HCT116 (cell line): ENCODE data around the gene CFAP46. TPM values are rescaled to one million over a fixed set of nuclear protein-coding genes. Genes with fewer than 3 reads are reported as not detected.

Source experiments
- ATAC-seq: fragments of 200-7000 bp; cut with Tn5 transposase; 2 replicates; pipeline ENCODE4 v1.9.1; 2020; ENCODE audit warnings: mild to moderate bottlenecking, moderate library complexity
- BruUV-seq: library from RNA; stranded (reverse); fragments of 400-500 nt; replicated peaks from 2 replicates; lab custom pipeline; 2021; lab: Mats Ljungman, UMichigan
- CTCF ChIA-PET: fragments of 300-600 bp; sonication (Branson Sonifier 250); formaldehyde crosslinking; loops from one replicate; lab custom pipeline; 2021; ENCODE audit warnings: antibody characterized with exemption; lab: Charles Lee
- POLR2A ChIA-PET: fragments of 300-600, 350-600 bp; sonication (Branson Sonifier 250); formaldehyde crosslinking; loops from one replicate; lab custom pipeline; 2021; ENCODE audit warnings: antibody characterized with exemption; lab: Charles Lee
- RAD21 ChIA-PET, 2 experiments: fragments of 300-600 bp; sonication (Branson Sonifier 250); formaldehyde crosslinking; loops; one replicate each; lab custom pipeline; 2023; ENCODE audit warnings: low total read pairs in 2 of 2; ENCODE audit not compliant: uncharacterized antibody in 2 of 2, unreplicated experiment in 2 of 2, low non-redundant PET in 1 of 2; lab: Charles Lee
- DNase-seq: peaks from one replicate; pipeline ENCODE4 v3.0.0-alpha.2; 2010; ENCODE audit warnings: low read depth, low spot score
- H2AFZ ChIP-seq: fragments of 200-600 bp; shearing (Covaris generic), sonication (generic); 2 replicates; pipeline ENCODE4 v1.6.1; 2017; ENCODE audit warnings: low read depth, mixed run types, mixed read lengths, antibody characterized with exemption, low read length; ENCODE audit not compliant: poor library complexity, severe bottlenecking
- H3K27ac ChIP-seq: 2 replicates; pipeline ENCODE4 v1.5.1; 2012; ENCODE audit warnings: low read depth, low read length
- H3K27me3 ChIP-seq: fragments of 200-600 bp; sonication (generic); 2 replicates; pipeline ENCODE4 v1.6.1; 2016; ENCODE audit warnings: mixed run types, low read length, mixed read lengths; ENCODE audit not compliant: insufficient read depth
- H3K36me3 ChIP-seq, 2 experiments: fragments of 200-500 bp in 1 of 2; fragments of 200-600 bp in 1 of 2; sonication (Bioruptor generic) in 1 of 2; sonication (generic) in 1 of 2; 2 replicates each; pipeline versions ENCODE4 v1.5.1 to v1.6.1; 2014 to 2016; ENCODE audit warnings: low read length in 2 of 2, inconsistent platforms in 1 of 2, mixed read lengths in 1 of 2, mixed run types in 1 of 2; ENCODE audit not compliant: insufficient read depth in 2 of 2, control insufficient read depth in 1 of 2
- H3K4me1 ChIP-seq, 2 experiments: fragments of 200-600 bp in 1 of 2; sonication (generic) in 1 of 2; 2 replicates each; pipeline versions ENCODE4 v1.5.1 to v1.6.1; 2012 to 2017; ENCODE audit warnings: low read length in 2 of 2, inconsistent platforms in 1 of 2, mild to moderate bottlenecking in 1 of 2, mixed read lengths in 1 of 2, mixed run types in 1 of 2, moderate library complexity in 1 of 2; ENCODE audit not compliant: insufficient read depth in 2 of 2, control insufficient read depth in 1 of 2
- H3K4me2 ChIP-seq: fragments of 200-600 bp; sonication (generic); 2 replicates; pipeline ENCODE4 v1.6.1; 2017; ENCODE audit warnings: mixed run types, low read length, mixed read lengths
- H3K4me3 ChIP-seq, 2 experiments: fragments of 200-600 bp in 1 of 2; sonication (generic) in 1 of 2; replicated peaks in 1 of 2; 2 replicates each; pipeline ENCODE4 v1.5.1; 2011 to 2016; ENCODE audit warnings: low read length in 2 of 2, control low read depth in 1 of 2, low read depth in 1 of 2, mild to moderate bottlenecking in 1 of 2, mixed read lengths in 1 of 2, mixed run types in 1 of 2
- H3K79me2 ChIP-seq: fragments of 200-600 bp; sonication (generic); 2 replicates; pipeline ENCODE4 v1.6.1; 2017; ENCODE audit warnings: mild to moderate bottlenecking, mixed run types, low read length, moderate library complexity, mixed read lengths; ENCODE audit not compliant: insufficient read depth
- H3K9ac ChIP-seq: fragments of 200-600 bp; sonication (generic); 2 replicates; pipeline ENCODE4 v1.6.1; 2016; ENCODE audit warnings: low read length, mixed read lengths
- H3K9me2 ChIP-seq: fragments of 200-600 bp; sonication (generic), shearing (Covaris generic); 2 replicates; pipeline ENCODE4 v1.6.1; 2017; ENCODE audit warnings: mixed run types, mild to moderate bottlenecking, moderate library complexity; ENCODE audit not compliant: insufficient read depth
- H3K9me3 ChIP-seq, 2 experiments: fragments of 200-500 bp in 1 of 2; fragments of 200-600 bp in 1 of 2; sonication (Bioruptor generic) in 1 of 2; sonication (generic) in 1 of 2; 2 replicates each; pipeline ENCODE4 v1.6.1; 2014 to 2017; ENCODE audit warnings: low read length in 2 of 2, mixed read lengths in 2 of 2, inconsistent platforms in 1 of 2, low read depth in 1 of 2, mild to moderate bottlenecking in 1 of 2, mixed run types in 1 of 2, moderate library complexity in 1 of 2; ENCODE audit not compliant: control insufficient read depth in 1 of 2, insufficient read depth in 1 of 2
- H4K20me1 ChIP-seq: fragments of 200-600 bp; sonication (generic), shearing (Covaris generic); 2 replicates; pipeline ENCODE4 v1.6.1; 2017; ENCODE audit warnings: mixed run types, mild to moderate bottlenecking, moderate library complexity; ENCODE audit not compliant: insufficient read depth
- CBX3 ChIP-seq: IDR thresholded peaks from 2 replicates; pipeline ENCODE4 v1.6.1; 2012; ENCODE audit warnings: low read depth
- CEBPB ChIP-seq: IDR thresholded peaks from 2 replicates; pipeline ENCODE4 v1.6.1; 2012; ENCODE audit warnings: low read depth
- CTCF ChIP-seq, 3 experiments: fragments of 200-600 bp in 1 of 3; sonication (generic) in 1 of 3; IDR thresholded peaks in 2 of 3; conservative IDR thresholded peaks in 1 of 3; 2 replicates each; pipeline ENCODE4 v1.5.1; 2012 to 2017; ENCODE audit warnings: low read depth in 2 of 3, low read length in 2 of 3, antibody characterized with exemption in 1 of 3, borderline replicate concordance in 1 of 3, control low read depth in 1 of 3, mild to moderate bottlenecking in 1 of 3, mixed read lengths in 1 of 3, mixed run types in 1 of 3, moderate library complexity in 1 of 3; ENCODE audit not compliant: insufficient read depth in 1 of 3
- ELF1 ChIP-seq: IDR thresholded peaks from 2 replicates; pipeline ENCODE4 v1.6.1; 2012; ENCODE audit warnings: low read depth, borderline replicate concordance
- EZH2phosphoT487 ChIP-seq: fragments of 200-600 bp; IDR thresholded peaks from 2 replicates; pipeline ENCODE4 v1.6.1; 2018; ENCODE audit warnings: antibody characterized with exemption, borderline replicate concordance
- FOSL1 ChIP-seq: IDR thresholded peaks from 2 replicates; pipeline ENCODE4 v1.6.1; 2012; ENCODE audit warnings: low read depth
- JUND ChIP-seq: IDR thresholded peaks from 2 replicates; pipeline ENCODE4 v1.6.1; 2012
- POLR2A ChIP-seq: IDR thresholded peaks from 2 replicates; pipeline ENCODE4 v1.7.0; 2011; ENCODE audit warnings: borderline replicate concordance; ENCODE audit not compliant: insufficient read depth, insufficient read length; ENCODE audit errors: extremely low read depth
- POLR2AphosphoS5 ChIP-seq: IDR thresholded peaks from 2 replicates; pipeline ENCODE4 v1.6.1; 2011; ENCODE audit warnings: mild to moderate bottlenecking, low read depth, low read length, moderate library complexity
- RAD21 ChIP-seq: IDR thresholded peaks from 2 replicates; pipeline ENCODE4 v1.6.1; 2012; ENCODE audit warnings: low read depth, mild to moderate bottlenecking
- SIN3A ChIP-seq: IDR thresholded peaks from 2 replicates; pipeline ENCODE4 v1.6.1; 2012; ENCODE audit warnings: low read depth
- SP1 ChIP-seq: IDR thresholded peaks from 2 replicates; pipeline ENCODE4 v1.6.1; 2012; ENCODE audit warnings: low read depth
- SRF ChIP-seq: IDR thresholded peaks from 2 replicates; pipeline ENCODE4 v1.6.1; 2012; ENCODE audit warnings: low read depth
- TCF7L2 ChIP-seq: IDR thresholded peaks from 2 replicates; pipeline ENCODE4 v1.7.0; 2011; ENCODE audit warnings: borderline replicate concordance, inconsistent platforms; ENCODE audit not compliant: insufficient read depth, insufficient read length; ENCODE audit errors: extremely low read depth
- YY1 ChIP-seq: IDR thresholded peaks from 2 replicates; pipeline ENCODE4 v1.6.1; 2011; ENCODE audit warnings: low read length, low read depth, moderate library complexity, mild to moderate bottlenecking; ENCODE audit not compliant: insufficient replicate concordance; ENCODE audit errors: extremely low read depth
- ZBTB33 ChIP-seq: IDR thresholded peaks from 2 replicates; pipeline ENCODE4 v1.6.1; 2011; ENCODE audit warnings: mild to moderate bottlenecking, low read length, moderate library complexity; ENCODE audit not compliant: insufficient replicate concordance; ENCODE audit errors: extremely low read depth
- ZFX ChIP-seq: fragments of 450-650 bp; IDR thresholded peaks from 2 replicates; pipeline ENCODE4 v1.6.1; 2017
- ZNF274 ChIP-seq: fragments of 200-500 bp; sonication (Bioruptor generic); IDR thresholded peaks from 2 replicates; pipeline ENCODE4 v1.6.1; 2014; ENCODE audit warnings: mild to moderate bottlenecking, low read depth, low read length, inconsistent platforms
- intact Hi-C: fragments of 100-400 bp; cut with micrococcal nuclease; formaldehyde crosslinking; loops from 2 replicates; pipeline ENCODE4 v1.10.0; 2022
- total RNA-seq: library from RNA; stranded (reverse); gene quantifications from one replicate; pipeline ENCODE4 v1.2.1, GENCODE V29; 2021; ENCODE audit not compliant: unreplicated experiment
- TF ChIP-seq, protein P1 (sequence below): IDR thresholded peaks from 2 replicates; pipeline ENCODE4 v1.6.1; 2012; ENCODE audit warnings: low read depth
- TF ChIP-seq, protein P2 (sequence below): IDR thresholded peaks from 2 replicates; pipeline ENCODE4 v1.6.1; 2012

CFAP46 gene
- total RNA-seq, 1 experiment from 2014 or later, result 1.4 TPM

DNA sequence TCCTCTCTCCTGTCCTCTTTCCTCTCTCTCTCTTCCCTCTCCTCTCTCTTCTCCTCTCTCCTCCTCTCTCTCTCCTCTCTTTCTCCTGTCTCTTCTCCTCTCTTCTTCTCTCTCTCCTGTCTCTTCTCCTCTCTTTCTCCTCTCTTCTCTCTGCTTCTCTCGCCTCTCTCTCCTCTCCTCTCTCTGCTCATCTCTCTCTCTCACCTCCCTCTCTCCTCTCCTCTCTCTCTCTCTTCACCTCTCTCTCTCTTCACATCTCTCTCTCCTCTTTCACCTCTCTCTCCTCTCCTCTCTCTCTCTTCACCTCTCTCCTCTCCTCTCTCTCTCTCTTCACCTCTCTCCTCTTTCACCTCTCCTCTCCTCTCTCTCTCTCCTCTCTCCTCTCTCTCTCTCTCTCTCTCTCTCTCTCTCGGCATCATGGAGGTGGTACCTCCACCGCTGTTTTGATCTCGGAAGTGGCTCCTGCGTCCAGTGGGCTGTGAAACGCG lies 30.1 kb downstream of the CFAP46 start:
- no peak overlapping the region for H3K9ac ChIP-seq
- no peaks in the 10 kb centered on the region for H3K9me3 ChIP-seq
- no peaks in the 10 kb centered on the region for H4K20me1 ChIP-seq
- POLR2A ChIA-PET, result no interaction called here
- H3K4me2 ChIP-seq, result no peak overlapping the region
- DNase-seq (no peak), ATAC-seq (no peak)
- TF ChIP-seq CEBPB (no peak), SP1 (no peak), EZH2phosphoT487 (no peak), YY1 (no peak), ZNF274 (no peak), SRF (no peak), CTCF (IDR thresholded peaks at IDR 0.05 in 2 of 3, conservative IDR thresholded peaks at IDR 0.05 in 1 of 3; ENCODE audit: borderline replicate concordance in 1 of 3, insufficient read depth in 1 of 3, low read depth in 2 of 3, low read length in 2 of 3) (no peak), RAD21 (no peak), TCF7L2 (no peak), ZFX (no peak), JUND (no peak), SIN3A (no peak), ZBTB33 (no peak), POLR2AphosphoS5 (no peak), ELF1 (no peak), CBX3 (no peak), POLR2A (no peak), FOSL1 (no peak)
- TF ChIP-seq, protein P1, sequence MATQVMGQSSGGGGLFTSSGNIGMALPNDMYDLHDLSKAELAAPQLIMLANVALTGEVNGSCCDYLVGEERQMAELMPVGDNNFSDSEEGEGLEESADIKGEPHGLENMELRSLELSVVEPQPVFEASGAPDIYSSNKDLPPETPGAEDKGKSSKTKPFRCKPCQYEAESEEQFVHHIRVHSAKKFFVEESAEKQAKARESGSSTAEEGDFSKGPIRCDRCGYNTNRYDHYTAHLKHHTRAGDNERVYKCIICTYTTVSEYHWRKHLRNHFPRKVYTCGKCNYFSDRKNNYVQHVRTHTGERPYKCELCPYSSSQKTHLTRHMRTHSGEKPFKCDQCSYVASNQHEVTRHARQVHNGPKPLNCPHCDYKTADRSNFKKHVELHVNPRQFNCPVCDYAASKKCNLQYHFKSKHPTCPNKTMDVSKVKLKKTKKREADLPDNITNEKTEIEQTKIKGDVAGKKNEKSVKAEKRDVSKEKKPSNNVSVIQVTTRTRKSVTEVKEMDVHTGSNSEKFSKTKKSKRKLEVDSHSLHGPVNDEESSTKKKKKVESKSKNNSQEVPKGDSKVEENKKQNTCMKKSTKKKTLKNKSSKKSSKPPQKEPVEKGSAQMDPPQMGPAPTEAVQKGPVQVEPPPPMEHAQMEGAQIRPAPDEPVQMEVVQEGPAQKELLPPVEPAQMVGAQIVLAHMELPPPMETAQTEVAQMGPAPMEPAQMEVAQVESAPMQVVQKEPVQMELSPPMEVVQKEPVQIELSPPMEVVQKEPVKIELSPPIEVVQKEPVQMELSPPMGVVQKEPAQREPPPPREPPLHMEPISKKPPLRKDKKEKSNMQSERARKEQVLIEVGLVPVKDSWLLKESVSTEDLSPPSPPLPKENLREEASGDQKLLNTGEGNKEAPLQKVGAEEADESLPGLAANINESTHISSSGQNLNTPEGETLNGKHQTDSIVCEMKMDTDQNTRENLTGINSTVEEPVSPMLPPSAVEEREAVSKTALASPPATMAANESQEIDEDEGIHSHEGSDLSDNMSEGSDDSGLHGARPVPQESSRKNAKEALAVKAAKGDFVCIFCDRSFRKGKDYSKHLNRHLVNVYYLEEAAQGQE, result no peak
- TF ChIP-seq, protein P2, sequence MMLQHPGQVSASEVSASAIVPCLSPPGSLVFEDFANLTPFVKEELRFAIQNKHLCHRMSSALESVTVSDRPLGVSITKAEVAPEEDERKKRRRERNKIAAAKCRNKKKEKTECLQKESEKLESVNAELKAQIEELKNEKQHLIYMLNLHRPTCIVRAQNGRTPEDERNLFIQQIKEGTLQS, result no peak
- no peaks in the 10 kb centered on the region for H3K36me3 ChIP-seq
- RAD21 ChIA-PET, result no interaction called here
- no peaks in the 10 kb centered on the region for H3K27me3 ChIP-seq
- H3K27ac ChIP-seq, result no peak overlapping the region
- intact Hi-C loops, result no loop called here
- CTCF ChIA-PET, result no interaction called here
- no peaks in the 10 kb centered on the region for H3K79me2 ChIP-seq
- H3K9me2 ChIP-seq, result no peaks in the 10 kb centered on the region
- no TSS peak for BruUV-seq
- no peak overlapping the region for H2AFZ ChIP-seq
- no peak overlapping the region for H3K4me3 ChIP-seq
- H3K4me1 ChIP-seq, result no peaks in the 10 kb centered on the region
